ENCODE measurements around the gene TM6SF1. TPM values are rescaled to one million over a fixed set of nuclear protein-coding genes. Genes with fewer than 3 reads are reported as not detected.
A peak's percentile ranks its signal among the peaks of the same experiment; 100 is the strongest.

TM6SF1 gene
- total and polyA plus RNA-seq, 9 of the 15 experiments (the other 6 are each of a cell fraction or from before 2014, with no cell fraction given) = 1.0 to 5.6 (median 3.5) TPM

DNA sequence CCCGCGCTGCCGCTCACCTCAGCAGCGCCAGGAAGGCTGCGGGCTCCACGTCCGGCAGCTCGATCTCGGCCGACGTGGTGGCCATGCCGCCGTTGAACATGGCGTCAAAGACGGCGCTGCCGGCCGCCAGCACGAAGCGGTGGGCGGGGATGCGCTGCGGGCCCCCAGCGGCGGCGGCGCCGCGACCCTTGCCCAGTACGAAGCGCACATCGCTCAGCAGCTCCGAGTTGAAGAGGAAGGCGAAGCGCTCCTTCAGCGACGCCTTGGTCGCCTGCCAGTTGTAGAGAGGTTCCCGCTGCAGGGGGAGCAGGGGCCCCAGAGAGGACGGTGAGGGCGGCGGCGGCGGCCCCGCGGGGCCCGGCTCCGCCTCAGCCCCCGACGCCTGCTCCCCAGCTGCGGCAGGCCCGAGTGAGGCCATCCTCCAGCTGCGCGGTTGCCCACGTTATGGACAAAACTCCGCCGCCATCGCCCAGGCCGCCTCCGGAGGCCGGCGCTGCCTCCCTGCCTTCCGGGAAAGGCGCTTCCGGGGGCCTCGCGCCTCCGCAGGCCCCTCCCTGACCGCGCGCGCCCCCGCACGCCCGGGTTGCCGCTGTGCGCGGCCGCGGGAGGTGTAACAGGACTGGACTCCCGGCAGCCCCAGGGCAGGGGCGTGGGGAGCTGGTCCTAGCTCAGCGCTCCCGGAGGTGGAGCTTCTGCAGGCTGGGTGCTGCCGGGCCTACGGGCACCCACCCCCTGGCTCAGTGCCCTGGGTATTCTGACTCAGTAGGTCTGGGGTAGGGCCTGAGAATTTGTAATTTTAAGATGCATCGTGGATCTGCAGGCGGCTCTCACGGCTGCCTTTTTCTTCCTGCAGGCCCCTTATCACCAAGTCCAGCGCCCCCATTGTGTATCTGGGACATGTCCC, 40.5 kb upstream of the TM6SF1 start, which contains the start of gene BTBD1 (continued):
- TF ChIP-seq, protein P1, sequence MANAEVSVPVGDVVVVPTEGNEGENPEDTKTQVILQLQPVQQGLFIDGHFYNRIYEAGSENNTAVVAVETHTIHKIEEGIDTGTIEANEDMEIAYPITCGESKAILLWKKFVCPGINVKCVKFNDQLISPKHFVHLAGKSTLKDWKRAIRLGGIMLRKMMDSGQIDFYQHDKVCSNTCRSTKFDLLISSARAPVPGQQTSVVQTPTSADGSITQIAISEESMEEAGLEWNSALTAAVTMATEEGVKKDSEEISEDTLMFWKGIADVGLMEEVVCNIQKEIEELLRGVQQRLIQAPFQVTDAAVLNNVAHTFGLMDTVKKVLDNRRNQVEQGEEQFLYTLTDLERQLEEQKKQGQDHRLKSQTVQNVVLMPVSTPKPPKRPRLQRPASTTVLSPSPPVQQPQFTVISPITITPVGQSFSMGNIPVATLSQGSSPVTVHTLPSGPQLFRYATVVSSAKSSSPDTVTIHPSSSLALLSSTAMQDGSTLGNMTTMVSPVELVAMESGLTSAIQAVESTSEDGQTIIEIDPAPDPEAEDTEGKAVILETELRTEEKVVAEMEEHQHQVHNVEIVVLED (CRISPR knock-in tag; IDR thresholded peaks at IDR 0.05) = peak; percentile 90
- no peak for TF ChIP-seq ZZZ3 (IDR thresholded peaks at IDR 0.05)
- TF ChIP-seq, protein P2, sequence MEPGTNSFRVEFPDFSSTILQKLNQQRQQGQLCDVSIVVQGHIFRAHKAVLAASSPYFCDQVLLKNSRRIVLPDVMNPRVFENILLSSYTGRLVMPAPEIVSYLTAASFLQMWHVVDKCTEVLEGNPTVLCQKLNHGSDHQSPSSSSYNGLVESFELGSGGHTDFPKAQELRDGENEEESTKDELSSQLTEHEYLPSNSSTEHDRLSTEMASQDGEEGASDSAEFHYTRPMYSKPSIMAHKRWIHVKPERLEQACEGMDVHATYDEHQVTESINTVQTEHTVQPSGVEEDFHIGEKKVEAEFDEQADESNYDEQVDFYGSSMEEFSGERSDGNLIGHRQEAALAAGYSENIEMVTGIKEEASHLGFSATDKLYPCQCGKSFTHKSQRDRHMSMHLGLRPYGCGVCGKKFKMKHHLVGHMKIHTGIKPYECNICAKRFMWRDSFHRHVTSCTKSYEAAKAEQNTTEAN (CRISPR knock-in tag; IDR thresholded peaks at IDR 0.05) = no peak
- TF ChIP-seq NEUROD1 (IDR thresholded peaks at IDR 0.05; ENCODE audit: borderline replicate concordance, low read depth, low read length, partially characterized antibody) = peak; percentile 53
- no peak for TF ChIP-seq KLF13 (tag; IDR thresholded peaks at IDR 0.05; ENCODE audit: borderline replicate concordance, low read depth)
- no peak for TF ChIP-seq PYGO2 (tag; IDR thresholded peaks at IDR 0.05)
- no peak for TF ChIP-seq ZNF212 (CRISPR knock-in tag; IDR thresholded peaks at IDR 0.05)
- 0 out of 2 replicates have a peak, but pooled peaks have one; percentile 44 for TF ChIP-seq NBN (IDR thresholded peaks at IDR 0.05; ENCODE audit: low read depth)
- TF ChIP-seq ZNF785 (CRISPR knock-in tag; IDR thresholded peaks at IDR 0.05) = no peak
- TF ChIP-seq HNRNPLL (IDR thresholded peaks at IDR 0.05; ENCODE audit: low read depth, low read length, poor library complexity, severe bottlenecking) = peak; percentile 75
- TF ChIP-seq, protein P3, sequence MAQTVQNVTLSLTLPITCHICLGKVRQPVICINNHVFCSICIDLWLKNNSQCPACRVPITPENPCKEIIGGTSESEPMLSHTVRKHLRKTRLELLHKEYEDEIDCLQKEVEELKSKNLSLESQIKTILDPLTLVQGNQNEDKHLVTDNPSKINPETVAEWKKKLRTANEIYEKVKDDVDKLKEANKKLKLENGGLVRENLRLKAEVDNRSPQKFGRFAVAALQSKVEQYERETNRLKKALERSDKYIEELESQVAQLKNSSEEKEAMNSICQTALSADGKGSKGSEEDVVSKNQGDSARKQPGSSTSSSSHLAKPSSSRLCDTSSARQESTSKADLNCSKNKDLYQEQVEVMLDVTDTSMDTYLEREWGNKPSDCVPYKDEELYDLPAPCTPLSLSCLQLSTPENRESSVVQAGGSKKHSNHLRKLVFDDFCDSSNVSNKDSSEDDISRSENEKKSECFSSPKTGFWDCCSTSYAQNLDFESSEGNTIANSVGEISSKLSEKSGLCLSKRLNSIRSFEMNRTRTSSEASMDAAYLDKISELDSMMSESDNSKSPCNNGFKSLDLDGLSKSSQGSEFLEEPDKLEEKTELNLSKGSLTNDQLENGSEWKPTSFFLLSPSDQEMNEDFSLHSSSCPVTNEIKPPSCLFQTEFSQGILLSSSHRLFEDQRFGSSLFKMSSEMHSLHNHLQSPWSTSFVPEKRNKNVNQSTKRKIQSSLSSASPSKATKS (CRISPR knock-in tag; IDR thresholded peaks at IDR 0.05) = no peak
- TF ChIP-seq, protein P4, sequence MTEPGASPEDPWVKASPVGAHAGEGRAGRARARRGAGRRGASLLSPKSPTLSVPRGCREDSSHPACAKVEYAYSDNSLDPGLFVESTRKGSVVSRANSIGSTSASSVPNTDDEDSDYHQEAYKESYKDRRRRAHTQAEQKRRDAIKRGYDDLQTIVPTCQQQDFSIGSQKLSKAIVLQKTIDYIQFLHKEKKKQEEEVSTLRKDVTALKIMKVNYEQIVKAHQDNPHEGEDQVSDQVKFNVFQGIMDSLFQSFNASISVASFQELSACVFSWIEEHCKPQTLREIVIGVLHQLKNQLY (CRISPR knock-in tag; conservative IDR thresholded peaks at IDR 0.05) = no peak
- TF ChIP-seq TRIM28 (IDR thresholded peaks at IDR 0.05) = no peak
- peak; percentile 39 to 48; a peak in 1 of 4 replicates for TF ChIP-seq ETV6 (IDR thresholded peaks at IDR 0.05; ENCODE audit: borderline replicate concordance in 1 of 2, low read depth in 2 of 2, low read length in 1 of 2)
- TF ChIP-seq ETV6 (CRISPR knock-in tag; IDR thresholded peaks at IDR 0.05; ENCODE audit: borderline replicate concordance) = no peak
- TF ChIP-seq, protein P5, sequence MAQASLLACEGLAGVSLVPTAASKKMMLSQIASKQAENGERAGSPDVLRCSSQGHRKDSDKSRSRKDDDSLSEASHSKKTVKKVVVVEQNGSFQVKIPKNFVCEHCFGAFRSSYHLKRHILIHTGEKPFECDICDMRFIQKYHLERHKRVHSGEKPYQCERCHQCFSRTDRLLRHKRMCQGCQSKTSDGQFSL (CRISPR knock-in tag; IDR thresholded peaks at IDR 0.05) = 0 out of 2 replicates have a peak, but pooled peaks have one; percentile 17
- TF ChIP-seq, protein P5 (tag; IDR thresholded peaks at IDR 0.05) = no peak
- no peak for TF ChIP-seq NR3C1 (CRISPR knock-in tag; IDR thresholded peaks at IDR 0.05)
- TF ChIP-seq, protein P6, sequence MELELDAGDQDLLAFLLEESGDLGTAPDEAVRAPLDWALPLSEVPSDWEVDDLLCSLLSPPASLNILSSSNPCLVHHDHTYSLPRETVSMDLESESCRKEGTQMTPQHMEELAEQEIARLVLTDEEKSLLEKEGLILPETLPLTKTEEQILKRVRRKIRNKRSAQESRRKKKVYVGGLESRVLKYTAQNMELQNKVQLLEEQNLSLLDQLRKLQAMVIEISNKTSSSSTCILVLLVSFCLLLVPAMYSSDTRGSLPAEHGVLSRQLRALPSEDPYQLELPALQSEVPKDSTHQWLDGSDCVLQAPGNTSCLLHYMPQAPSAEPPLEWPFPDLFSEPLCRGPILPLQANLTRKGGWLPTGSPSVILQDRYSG (tag; conservative IDR thresholded peaks at IDR 0.05; ENCODE audit: low read depth) = no peak

All from K562 (cell line).